ENCODE measurements around the gene TMEM95. TPM values are rescaled to one million over a fixed set of nuclear protein-coding genes. Genes with fewer than 3 reads are reported as not detected.

TMEM95 gene
- total and polyA plus RNA-seq, 10 of the 15 experiments (the other 5 are each of a cell fraction or from before 2014, with no cell fraction given) = 0.05 to 0.28 TPM; not detected in 8

GRCh38 chr17:7322520-7323194, 32.3 kb upstream of the TMEM95 start:
- Histone ChIP-seq H3K9me3 (replicated peaks; ENCODE audit: control insufficient read depth, insufficient read depth, low read length) (no peaks in the 10 kb centered on the region), H3K4me1 (ENCODE audit: control insufficient read depth, insufficient read depth, low read length) (peaks cover 4% of the 10 kb centered on the region), H3K36me3 (ENCODE audit: control insufficient read depth in 2 of 2, insufficient read depth in 2 of 2, low read length in 1 of 2) (peaks cover 9 to 41% of the 10 kb centered on the region in 2 experiments), H3K4me3 (no peak overlapping the region), H3K27me3 (replicated peaks in 1 of 2; ENCODE audit: control insufficient read depth in 2 of 2, insufficient read depth in 2 of 2, low read length in 1 of 2) (no peaks in the 10 kb centered on the region), H3K79me2 (ENCODE audit: control insufficient read depth, insufficient read depth, low read length) (peaks cover 2% of the 10 kb centered on the region), H2AFZ (ENCODE audit: control insufficient read depth, low read depth, low read length) (no peak overlapping the region), H4K20me1 (ENCODE audit: control insufficient read depth, insufficient read depth) (no peaks in the 10 kb centered on the region), H3K27ac (ENCODE audit: control insufficient read depth, insufficient read depth) (no peak overlapping the region), H3K9ac (ENCODE audit: control insufficient read depth, insufficient read depth, low read length) (no peak overlapping the region), H3K4me2 (ENCODE audit: control insufficient read depth, insufficient read depth) (no peak overlapping the region)
- no peak for DNase-seq (ENCODE audit: low read depth, low spot score)
- ChIA-PET CTCF (interaction anchor here (0.7 to 1.5 kb wide), 5 partner anchors 7 to 83 kb away, joined by 3 read pairs; partner anchors contain the start of genes ACAP1 and PHF23), POLR2A (no interaction called here), SMC1A (ENCODE audit: uncharacterized antibody, unreplicated experiment) (interaction anchor here (1.1 kb wide), 1 partner anchor 23 kb away, joined by 3 read pairs; no protein-coding TSS in a partner anchor), RAD21 (ENCODE audit: unreplicated experiment) (no interaction called here)
- ATAC-seq = no peak
- 94% methylated on average over 22 of the region's 22 CpGs for WGBS (ENCODE audit: insufficient coverage, insufficient replicate concordance, low lambda C conversion rate, missing lambda C conversion rate)
- BruUV-seq (replicated peaks) = no TSS peak
- intact Hi-C loops (cut with micrococcal nuclease; ENCODE audit: unreplicated experiment) (no loop called here), in situ Hi-C loops (cut with MboI) (no loop called here)
- no peak for FAIRE-seq
- TF ChIP-seq YY1 (IDR thresholded peaks at IDR 0.05; ENCODE audit: low read depth, low read length) = no peak
- no peak for TF ChIP-seq NFIC (IDR thresholded peaks at IDR 0.05; ENCODE audit: low read depth, low read length)
- no peak for TF ChIP-seq TCF3 (IDR thresholded peaks at IDR 0.05; ENCODE audit: borderline replicate concordance, insufficient read depth, low read depth, low read length)
- TF ChIP-seq CREB1 (IDR thresholded peaks at IDR 0.05; ENCODE audit: low read depth) = no peak
- no peak for TF ChIP-seq STAT1 (conservative IDR thresholded peaks at IDR 0.05)
- no peak for TF ChIP-seq NKRF (conservative IDR thresholded peaks at IDR 0.05)
- no peak for TF ChIP-seq FOXM1 (IDR thresholded peaks at IDR 0.05; ENCODE audit: low read depth, low read length)
- no peak for TF ChIP-seq NR2C2 (IDR thresholded peaks at IDR 0.05; ENCODE audit: borderline replicate concordance, control insufficient read depth, insufficient read length, low read depth)
- TF ChIP-seq MYC (IDR thresholded peaks at IDR 0.05; ENCODE audit: insufficient read depth, insufficient read length, insufficient replicate concordance, low read length, severe bottlenecking) = no peak
- TF ChIP-seq HDAC2 (IDR thresholded peaks at IDR 0.05) = no peak
- no peak for TF ChIP-seq EP300 (IDR thresholded peaks at IDR 0.05; ENCODE audit: borderline replicate concordance in 1 of 2, control insufficient read depth in 1 of 2, low read depth in 2 of 2, low read length in 2 of 2)
- no peak for TF ChIP-seq IRF3 (IDR thresholded peaks at IDR 0.05)

All from GM12878 (cell line).